ENCODE results near the gene CYP27C1. TPM values are rescaled to one million over a fixed set of nuclear protein-coding genes. Genes with fewer than 3 reads are reported as not detected.

CYP27C1 gene
- total and polyA plus RNA-seq, 2 of the 13 experiments (the other 11 are each of a cell fraction or from before 2014, with no cell fraction given): not detected

GRCh38 chr2:127219171-127220070, 678 bp downstream of the CYP27C1 start (continued):
- TF ChIP-seq PATZ1 (CRISPR knock-in tag; IDR thresholded peaks at IDR 0.05) (peak; percentile 16; the same call in 1 of the 2 replicates), SKI (IDR thresholded peaks at IDR 0.05; ENCODE audit: partially characterized antibody) (no peak), KDM2A (CRISPR knock-in tag; IDR thresholded peaks at IDR 0.05; ENCODE audit: borderline replicate concordance, low read depth) (no peak)

- no TSS peak for BruUV-seq (replicated peaks)
- no peak for DNase-seq (ENCODE audit: low spot score)
- no peak for FAIRE-seq
Observed at GRCh38 chr2:127218812-127219170, 1.3 kb downstream of the CYP27C1 start.

More at GRCh38 chr2:127218812-127219170, 1.3 kb downstream of the CYP27C1 start:
- CTCF ChIA-PET (ENCODE audit: low intra/inter-chr PET ratio, low total read pairs): no interaction called here
- Histone ChIP-seq H3K36me3 (replicated peaks in 1 of 2; ENCODE audit: control insufficient read depth in 1 of 2, insufficient read depth in 2 of 2, low read length in 2 of 2) (no peaks in the 10 kb centered on the region), H3K79me2 (ENCODE audit: insufficient read depth, low read length) (no peaks in the 10 kb centered on the region), H3K9ac (ENCODE audit: insufficient read depth, low read depth, low read length) (no peak overlapping the region), H3K4me1 (ENCODE audit: insufficient read depth, low read length) (peaks cover 10% of the 10 kb centered on the region), H2AFZ (ENCODE audit: low read length) (no peak overlapping the region), H3K27ac (ENCODE audit: extremely low read length, insufficient read depth, low read length) (no peak overlapping the region), H4K20me1 (ENCODE audit: insufficient read depth, low read length) (no peaks in the 10 kb centered on the region), H3K4me2 (ENCODE audit: low read depth, low read length) (peak overlapping the region; percentile 91), H3K4me3 (replicated peaks in 1 of 3; ENCODE audit: insufficient read depth in 1 of 3, low read depth in 2 of 3, low read length in 3 of 3) (peak overlapping the region; percentile 30 to 69 (median 66); a peak in 4 of 6 replicates), H3K27me3 (ENCODE audit: control insufficient read depth in 1 of 2, insufficient read depth in 2 of 2, low read length in 2 of 2) (peaks cover 20 to 58% of the 10 kb centered on the region in 2 experiments), H3K9me3 (ENCODE audit: low read length) (no peaks in the 10 kb centered on the region)
- ATAC-seq: no peak; the same call in 2 of the 3 replicates
- in situ Hi-C loops (cut with HindIII; ENCODE audit: extremely low pct_ligation_motif_present, low pct_unique_long_range_greater_than_20kb): no loop called here
- TF ChIP-seq FOXJ3 (CRISPR knock-in tag; IDR thresholded peaks at IDR 0.05; ENCODE audit: borderline replicate concordance) (no peak), ZNF839 (CRISPR knock-in tag; IDR thresholded peaks at IDR 0.05; ENCODE audit: borderline replicate concordance) (0 out of 2 replicates have a peak, but pooled peaks have one; percentile 36), RXRA (CRISPR knock-in tag; IDR thresholded peaks at IDR 0.05) (0 out of 2 replicates have a peak, but pooled peaks have one; percentile 12), JDP2 (CRISPR knock-in tag; IDR thresholded peaks at IDR 0.05; ENCODE audit: borderline replicate concordance) (no peak), SOX6 (IDR thresholded peaks at IDR 0.05) (no peak), SOX6 (CRISPR knock-in tag; IDR thresholded peaks at IDR 0.05) (no peak), ZNF777 (CRISPR knock-in tag; IDR thresholded peaks at IDR 0.05) (peak; percentile 26; the same call in 1 of the 2 replicates), EZH2 (conservative IDR thresholded peaks at IDR 0.05; ENCODE audit: low read depth, low read length) (peak; percentile 89; the same call in 1 of the 2 replicates), TEF (CRISPR knock-in tag; IDR thresholded peaks at IDR 0.05) (no peak), ZNF44 (CRISPR knock-in tag; IDR thresholded peaks at IDR 0.05) (no peak), HDAC2 (CRISPR knock-in tag; IDR thresholded peaks at IDR 0.05) (no peak), CHCHD3 (CRISPR knock-in tag; IDR thresholded peaks at IDR 0.05) (0 out of 2 replicates have a peak, but pooled peaks have one; percentile 21), MTF2 (CRISPR knock-in tag; IDR thresholded peaks at IDR 0.05; ENCODE audit: borderline replicate concordance) (peak; percentile 81; the same call in 1 of the 2 replicates)
- POLR2A ChIA-PET: no interaction called here
- intact Hi-C loops (cut with micrococcal nuclease; ENCODE audit: unreplicated experiment): no loop called here
- WGBS (ENCODE audit: low lambda C conversion rate): 37% methylated on average over 35 of the region's 35 CpGs

Data from HepG2 (cell line).